GM12878 (cell line): ENCODE data around the gene RNF223. TPM values are rescaled to one million over a fixed set of nuclear protein-coding genes. Genes with fewer than 3 reads are reported as not detected.

Experiments used
- ATAC-seq: fragments of 200-7000 bp; cut with Tn5 transposase; 3 replicates; pipeline ENCODE4 v1.9.1; 2020; ENCODE audit warnings: mild to moderate bottlenecking, moderate library complexity
- BruUV-seq: library from RNA; stranded (reverse); fragments of 400-500 nt; replicated peaks from 2 replicates; lab custom pipeline; 2021; lab: Mats Ljungman, UMichigan
- CTCF ChIA-PET: fragments of 300-600 bp; sonication (Branson Sonifier 250); formaldehyde crosslinking; extraction: SDS; loops from one replicate; lab custom pipeline; 2021; ENCODE audit warnings: inconsistent platforms; lab: Yijun Ruan, JAX
- POLR2A ChIA-PET: fragments of 350-600 bp; formaldehyde crosslinking; extraction: SDS; loops from one replicate; lab custom pipeline; 2021; ENCODE audit warnings: inconsistent platforms; lab: Charles Lee
- RAD21 ChIA-PET: fragments of 300-600 bp; sonication (Branson Sonifier 250); formaldehyde crosslinking; loops from one replicate; lab custom pipeline; 2023; ENCODE audit warnings: antibody characterized with exemption; ENCODE audit not compliant: unreplicated experiment; lab: Charles Lee
- SMC1A ChIA-PET: fragments of 300-600 bp; sonication (Branson Sonifier 250); formaldehyde crosslinking; loops from one replicate; lab custom pipeline; 2023; ENCODE audit not compliant: unreplicated experiment, uncharacterized antibody; lab: Charles Lee
- DNase-seq: peaks from one replicate; pipeline ENCODE4 v3.0.0-alpha.2; 2011; ENCODE audit warnings: low read depth, low spot score
- FAIRE-seq: peaks from 3 replicates; lab custom pipeline; 2011; peaks lifted over from hg19 to GRCh38; lab: Jason Lieb, UNC
- H2AFZ ChIP-seq: 2 replicates; pipeline ENCODE4 v1.6.0; 2011; ENCODE audit warnings: low read depth, low read length, control low read depth; ENCODE audit not compliant: control insufficient read depth
- H3K27ac ChIP-seq: 2 replicates; pipeline ENCODE4 v1.5.1; 2011; ENCODE audit warnings: control low read depth; ENCODE audit not compliant: control insufficient read depth, insufficient read depth
- H3K27me3 ChIP-seq, 2 experiments: replicated peaks in 1 of 2; 2 replicates each; pipeline versions ENCODE4 v1.6.0 to v1.6.1; 2011; ENCODE audit warnings: low read length in 1 of 2; ENCODE audit not compliant: control insufficient read depth in 2 of 2, insufficient read depth in 2 of 2
- H3K36me3 ChIP-seq, 2 experiments: 2 replicates each; pipeline ENCODE4 v1.5.1; 2011; ENCODE audit warnings: low read length in 1 of 2; ENCODE audit not compliant: control insufficient read depth in 2 of 2, insufficient read depth in 2 of 2
- H3K4me1 ChIP-seq: 2 replicates; pipeline ENCODE4 v1.6.1; 2011; ENCODE audit warnings: mild to moderate bottlenecking, low read length, moderate library complexity, mixed read lengths; ENCODE audit not compliant: control insufficient read depth, insufficient read depth
- H3K4me2 ChIP-seq: 2 replicates; pipeline ENCODE4 v1.6.0; 2011; ENCODE audit warnings: control low read depth; ENCODE audit not compliant: control insufficient read depth, insufficient read depth
- H3K4me3 ChIP-seq: fragments of 200-600 bp; sonication (generic); 2 replicates; pipeline ENCODE4 v1.5.1; 2016
- H3K79me2 ChIP-seq: 2 replicates; pipeline ENCODE4 v1.6.0; 2011; ENCODE audit warnings: low read length; ENCODE audit not compliant: control insufficient read depth, insufficient read depth
- H3K9ac ChIP-seq: 2 replicates; pipeline ENCODE4 v1.8.0; 2011; ENCODE audit warnings: low read length, control low read depth, mixed read lengths; ENCODE audit not compliant: control insufficient read depth, insufficient read depth
- H3K9me3 ChIP-seq: replicated peaks from 3 replicates; pipeline ENCODE4 v1.5.1; 2011; ENCODE audit warnings: mild to moderate bottlenecking, low read length; ENCODE audit not compliant: control insufficient read depth, insufficient read depth
- H4K20me1 ChIP-seq: 2 replicates; pipeline ENCODE4 v1.6.0; 2011; ENCODE audit not compliant: control insufficient read depth, insufficient read depth
- EED ChIP-seq: sonication (generic); IDR thresholded peaks from 2 replicates; pipeline ENCODE4 v1.6.1; 2016; ENCODE audit warnings: antibody characterized with exemption, low read depth
- HDAC2 ChIP-seq: fragments of 200-600 bp; sonication (generic); IDR thresholded peaks from 2 replicates; pipeline ENCODE4 v1.6.1; 2017
- HSF1 ChIP-seq: fragments of 150-350 bp; IDR thresholded peaks from 2 replicates; pipeline ENCODE4 v1.6.1; 2014; ENCODE audit warnings: mild to moderate bottlenecking, low read depth, low read length
- MEF2B ChIP-seq: fragments of 450-650 bp; IDR thresholded peaks from 2 replicates; pipeline ENCODE4 v1.6.1; 2018; ENCODE audit warnings: mild to moderate bottlenecking, moderate library complexity; ENCODE audit not compliant: partially characterized antibody, poor library complexity, severe bottlenecking
- NFYB ChIP-seq: IDR thresholded peaks from 2 replicates; pipeline ENCODE4 v1.6.1; 2011; ENCODE audit warnings: low read depth, mild to moderate bottlenecking, low read length, improper control_type of control experiment, moderate library complexity; ENCODE audit not compliant: insufficient read depth
- NR2F1 ChIP-seq: fragments of 450-650 bp; conservative IDR thresholded peaks from 2 replicates; pipeline ENCODE4 v1.6.1; 2017; ENCODE audit warnings: mild to moderate bottlenecking
- PKNOX1 ChIP-seq: fragments of 450-650 bp; IDR thresholded peaks from 2 replicates; pipeline ENCODE4 v1.6.1; 2016; ENCODE audit warnings: mild to moderate bottlenecking
- RCOR1 ChIP-seq: conservative IDR thresholded peaks from 2 replicates; pipeline ENCODE4 v1.6.1; 2012; ENCODE audit warnings: low read depth, low read length, improper control_type of control experiment
- STAT3 ChIP-seq: IDR thresholded peaks from 2 replicates; pipeline ENCODE4 v1.6.1; 2011; ENCODE audit warnings: low read depth, low read length, improper control_type of control experiment
- TARDBP ChIP-seq: IDR thresholded peaks from 2 replicates; pipeline ENCODE4 v1.6.1; 2016; ENCODE audit warnings: borderline replicate concordance
- YY1 ChIP-seq: IDR thresholded peaks from 2 replicates; pipeline ENCODE4 v1.6.1; 2011; ENCODE audit warnings: low read depth, mild to moderate bottlenecking, low read length
- WGBS: methylation state at CpG from one replicate; pipeline ENCODE4 v1.1.6; 2016; ENCODE audit warnings: low lambda C conversion rate; ENCODE audit not compliant: insufficient replicate concordance, insufficient coverage; ENCODE audit errors: missing lambda C conversion rate; 5-methylcytosine and 5-hydroxymethylcytosine counted together
- in situ Hi-C: fragments of 300-500 bp; cut with MboI; formaldehyde crosslinking; loops from 9 replicates; pipeline ENCODE4 v1.14.3; 2018; ENCODE audit warnings: mixed read lengths
- intact Hi-C: fragments of 100-400 bp; cut with micrococcal nuclease; formaldehyde crosslinking; loops from one replicate; pipeline ENCODE4 v1.14.2; 2022; ENCODE audit not compliant: unreplicated experiment
- polyA plus RNA-seq, 11 experiments: library from polyadenylated mRNA; depleted of rRNA in 4 of 11; unstranded in 6 of 11; stranded (reverse) in 5 of 11; fragments of >200 nt; fragmentation: Nextera tagmentation in 4 of 11; fragmentation: Illumina TruSeq in 1 of 11; extraction: Ambion mirVana in 4 of 11; extraction: Trizol in 1 of 11; gene quantifications; 1 replicate in 1 of 11; 2 replicates in 10 of 11; pipeline versions ENCODE4 v1.2.1 to v1.2.3, GENCODE V29; 2011 to 2016; ENCODE audit warnings: inconsistent platforms in 2 of 11, missing spikeins in 2 of 11, low read depth in 1 of 11
- total RNA-seq, 4 experiments: library from RNA; depleted of rRNA in 3 of 4; stranded (reverse); fragments of >200 nt in 3 of 4; fragmentation: Illumina TruSeq in 1 of 4; extraction: Trizol in 1 of 4; gene quantifications; 2 replicates each; pipeline versions ENCODE4 v1.2.1 to v1.2.3, GENCODE V29; 2013 to 2021

The RNF223 gene
- total and polyA plus RNA-seq, 10 of the 15 experiments (the other 5 are each of a cell fraction or from before 2014, with no cell fraction given), result 0.06 TPM; not detected in 9

- peaks cover 15% of the 10 kb centered on the region for H3K4me1 ChIP-seq
- H3K36me3 ChIP-seq, result no peaks in the 10 kb centered on the region
- POLR2A ChIA-PET, result no interaction called here
- H3K79me2 ChIP-seq, result no peaks in the 10 kb centered on the region
- 34% methylated on average over 28 of the region's 28 CpGs for WGBS
- H3K27ac ChIP-seq, result no peak overlapping the region
- in situ Hi-C loops (no loop called here), intact Hi-C loops (no loop called here)
- BruUV-seq, result no TSS peak
- H4K20me1 ChIP-seq, result no peaks in the 10 kb centered on the region
- H3K27me3 ChIP-seq, result no peaks in the 10 kb centered on the region; a peak in 1 of 4 replicates
- CTCF ChIA-PET, result interaction anchor here (0.6 to 1.2 kb wide), 2 partner anchors 9 to 89 kb away, joined by 3 to 4 read pairs; no protein-coding TSS in a partner anchor
- TF ChIP-seq EED (no peak), NFYB (no peak), HDAC2 (no peak)
- no peak overlapping the region for H3K4me3 ChIP-seq
- H3K9ac ChIP-seq, result no peak overlapping the region
- RAD21 ChIA-PET, result interaction anchor here (0.6 kb wide), 1 partner anchor 54 kb away, joined by 3 read pairs; no protein-coding TSS in a partner anchor
- FAIRE-seq (no peak), ATAC-seq (no peak), DNase-seq (no peak)
- no peaks in the 10 kb centered on the region for H3K9me3 ChIP-seq
- no peak overlapping the region for H3K4me2 ChIP-seq
- SMC1A ChIA-PET, result no interaction called here
- no peak overlapping the region for H2AFZ ChIP-seq
These were observed 1.0 kb downstream of the RNF223 start for GRCh38 chr1:1072849-1073742.

- Histone ChIP-seq H2AFZ (no peak overlapping the region), H3K27ac (no peak overlapping the region), H3K4me3 (no peak overlapping the region), H3K9me3 (no peaks in the 10 kb centered on the region), H3K79me2 (no peaks in the 10 kb centered on the region), H4K20me1 (no peaks in the 10 kb centered on the region), H3K36me3 (no peaks in the 10 kb centered on the region), H3K4me2 (no peak overlapping the region), H3K4me1 (peaks cover 15% of the 10 kb centered on the region), H3K9ac (no peak overlapping the region), H3K27me3 (no peaks in the 10 kb centered on the region; a peak in 1 of 4 replicates)
- DNase-seq (no peak), ATAC-seq (no peak), FAIRE-seq (no peak)
- ChIA-PET RAD21 (interaction anchor here (0.6 kb wide), 1 partner anchor 53 kb away, joined by 3 read pairs; no protein-coding TSS in a partner anchor), SMC1A (no interaction called here), CTCF (interaction anchor here (0.6 to 1.2 kb wide), 2 partner anchors 8 to 88 kb away, joined by 3 to 4 read pairs; no protein-coding TSS in a partner anchor), POLR2A (no interaction called here)
- in situ Hi-C loops (no loop called here), intact Hi-C loops (no loop called here)
- no TSS peak for BruUV-seq
- 37% methylated on average over 17 of the region's 21 CpGs for WGBS
- TF ChIP-seq YY1 (no peak), EED (no peak), MEF2B (no peak), PKNOX1 (no peak), TARDBP (no peak), NR2F1 (no peak), HSF1 (no peak), STAT3 (no peak), RCOR1 (no peak)
These were observed 1.7 kb downstream of the RNF223 start for GRCh38 chr1:1072299-1072848.
